ENCODE measurements around the gene STAT1. TPM values are rescaled to one million over a fixed set of nuclear protein-coding genes. Genes with fewer than 3 reads are reported as not detected.

Gene STAT1
- total RNA-seq, 1 donor from 2014 or later = 29.0 TPM

DNA sequence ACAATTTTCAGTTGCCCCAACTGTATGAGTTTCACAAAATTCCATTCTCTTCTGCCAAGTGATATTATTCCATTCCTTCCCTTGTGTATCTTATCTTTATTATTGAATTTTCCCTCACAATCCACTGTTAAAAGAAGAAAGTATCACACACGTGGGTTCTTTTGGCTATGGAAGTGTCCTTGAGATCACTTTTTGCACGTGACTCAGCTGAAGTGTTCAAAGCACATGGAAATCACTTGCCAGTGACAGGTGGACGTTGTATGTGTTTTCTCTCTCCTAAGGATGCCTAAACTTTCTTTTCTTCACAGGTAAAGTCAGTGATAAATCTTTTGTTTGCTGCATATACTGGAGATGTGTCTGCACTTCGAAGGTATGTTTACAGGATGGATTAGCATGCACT is 60.7 kb downstream of the STAT1 start:
- TF ChIP-seq CTCF (IDR thresholded peaks at IDR 0.05; ENCODE audit: insufficient read depth, low read length, severe bottlenecking) = no peak
- no peak overlapping the region for H3K4me3 ChIP-seq (ENCODE audit: low read depth, low read length)
- H3K36me3 ChIP-seq (ENCODE audit: control insufficient read depth, insufficient read depth, low read length) = no peaks in the 10 kb centered on the region
- no peak for DNase-seq (ENCODE audit: low read depth)
- no peaks in the 10 kb centered on the region for H3K27me3 ChIP-seq (ENCODE audit: control insufficient read depth, insufficient read depth, low read length)
- FAIRE-seq = no peak

GRCh38 chr2:190950566-190950991 is 63.4 kb downstream of the STAT1 start:
- no peak for DNase-seq (ENCODE audit: low read depth)
- TF ChIP-seq CTCF (IDR thresholded peaks at IDR 0.05; ENCODE audit: insufficient read depth, low read length, severe bottlenecking) = no peak
- FAIRE-seq = no peak
- Histone ChIP-seq H3K27me3 (ENCODE audit: control insufficient read depth, insufficient read depth, low read length) (no peaks in the 10 kb centered on the region), H3K4me3 (ENCODE audit: low read depth, low read length) (no peak overlapping the region), H3K36me3 (ENCODE audit: control insufficient read depth, insufficient read depth, low read length) (no peaks in the 10 kb centered on the region)

GRCh38 chr2:190948671-190949070 is 65.3 kb downstream of the STAT1 start:
- H3K4me3 ChIP-seq (ENCODE audit: low read depth, low read length) = no peak overlapping the region
- no peaks in the 10 kb centered on the region for H3K27me3 ChIP-seq (ENCODE audit: control insufficient read depth, insufficient read depth, low read length)
- DNase-seq (ENCODE audit: low read depth) (peak; percentile 70), FAIRE-seq (no peak)
- no peak for TF ChIP-seq CTCF (IDR thresholded peaks at IDR 0.05; ENCODE audit: insufficient read depth, low read length, severe bottlenecking)
- no peaks in the 10 kb centered on the region for H3K36me3 ChIP-seq (ENCODE audit: control insufficient read depth, insufficient read depth, low read length)

GRCh38 chr2:190947711-190948251 is 66.2 kb downstream of the STAT1 start:
- DNase-seq (ENCODE audit: low read depth) (peak; percentile 78), FAIRE-seq (no peak)
- H3K36me3 ChIP-seq (ENCODE audit: control insufficient read depth, insufficient read depth, low read length) = no peaks in the 10 kb centered on the region
- no peaks in the 10 kb centered on the region for H3K27me3 ChIP-seq (ENCODE audit: control insufficient read depth, insufficient read depth, low read length)
- TF ChIP-seq CTCF (IDR thresholded peaks at IDR 0.05; ENCODE audit: insufficient read depth, low read length, severe bottlenecking) = no peak
- H3K4me3 ChIP-seq (ENCODE audit: low read depth, low read length) = no peak overlapping the region

- Histone ChIP-seq H3K4me3 (ENCODE audit: low read depth, low read length) (no peak overlapping the region), H3K27me3 (ENCODE audit: control insufficient read depth, insufficient read depth, low read length) (no peaks in the 10 kb centered on the region), H3K36me3 (ENCODE audit: control insufficient read depth, insufficient read depth, low read length) (no peaks in the 10 kb centered on the region)
- TF ChIP-seq CTCF (IDR thresholded peaks at IDR 0.05; ENCODE audit: insufficient read depth, low read length, severe bottlenecking) = no peak
- DNase-seq (ENCODE audit: low read depth) (no peak), FAIRE-seq (no peak)
These were observed 66.8 kb downstream of the STAT1 start for GRCh38 chr2:190947141-190947540.

DNA sequence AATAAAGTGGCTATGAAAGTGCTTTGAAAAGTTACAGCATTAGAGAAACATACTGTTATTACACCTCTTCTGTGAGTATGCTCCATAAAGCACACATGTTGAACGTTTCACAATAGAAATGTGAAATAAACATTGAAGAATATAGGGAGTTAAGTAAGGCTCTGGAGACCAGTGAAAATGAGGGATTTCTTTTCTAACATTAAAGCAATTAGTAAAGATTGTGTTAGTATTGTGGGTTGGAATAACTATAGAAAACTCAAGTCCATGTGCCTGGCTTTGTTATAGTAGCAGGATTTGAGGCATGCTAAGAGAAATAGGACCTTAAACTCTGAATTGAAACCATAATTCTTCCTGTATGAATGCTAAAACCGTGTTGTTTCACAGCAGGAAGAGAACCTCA is 70.3 kb downstream of the STAT1 start:
- FAIRE-seq = no peak
- H3K36me3 ChIP-seq (ENCODE audit: control insufficient read depth, insufficient read depth, low read length) = no peaks in the 10 kb centered on the region
- TF ChIP-seq CTCF (IDR thresholded peaks at IDR 0.05; ENCODE audit: insufficient read depth, low read length, severe bottlenecking) = no peak
- no peaks in the 10 kb centered on the region for H3K27me3 ChIP-seq (ENCODE audit: control insufficient read depth, insufficient read depth, low read length)
- H3K4me3 ChIP-seq (ENCODE audit: low read depth, low read length) = no peak overlapping the region
- no peak for DNase-seq (ENCODE audit: low read depth)
